ENCODE data around the gene SPINK4. TPM values are rescaled to one million over a fixed set of nuclear protein-coding genes. Genes with fewer than 3 reads are reported as not detected.
A peak's percentile ranks its signal among the peaks of the same experiment; 100 is the strongest.

The SPINK4 gene
- total RNA-seq, 3 donors from 2014 or later: not detected

DNA sequence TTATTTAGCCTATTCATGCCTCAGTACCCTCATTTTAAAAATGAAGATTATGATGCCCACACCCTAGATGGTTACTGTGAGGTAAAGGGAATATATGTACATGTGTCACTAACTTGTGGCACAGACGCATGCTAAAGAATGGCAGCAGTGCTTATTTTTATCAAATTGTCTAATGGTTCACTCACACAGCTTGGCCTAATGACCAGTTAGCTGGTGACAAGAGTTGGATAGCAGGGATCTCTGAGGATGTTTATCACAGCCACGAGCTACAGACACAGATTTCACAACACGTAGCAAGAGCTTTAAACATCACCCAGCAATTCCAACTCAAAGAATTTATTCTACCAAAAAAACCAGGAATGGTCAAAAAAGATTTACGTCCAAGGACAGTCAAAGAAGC, 17.3 kb downstream of the SPINK4 start:
- DNase-seq (ENCODE audit: low spot score in 2 of 2): no peak
- no peak for TF ChIP-seq POLR2AphosphoS5 (IDR thresholded peaks at IDR 0.05)
- no peak for TF ChIP-seq POLR2A (IDR thresholded peaks at IDR 0.05)
- TF ChIP-seq, protein P1, sequence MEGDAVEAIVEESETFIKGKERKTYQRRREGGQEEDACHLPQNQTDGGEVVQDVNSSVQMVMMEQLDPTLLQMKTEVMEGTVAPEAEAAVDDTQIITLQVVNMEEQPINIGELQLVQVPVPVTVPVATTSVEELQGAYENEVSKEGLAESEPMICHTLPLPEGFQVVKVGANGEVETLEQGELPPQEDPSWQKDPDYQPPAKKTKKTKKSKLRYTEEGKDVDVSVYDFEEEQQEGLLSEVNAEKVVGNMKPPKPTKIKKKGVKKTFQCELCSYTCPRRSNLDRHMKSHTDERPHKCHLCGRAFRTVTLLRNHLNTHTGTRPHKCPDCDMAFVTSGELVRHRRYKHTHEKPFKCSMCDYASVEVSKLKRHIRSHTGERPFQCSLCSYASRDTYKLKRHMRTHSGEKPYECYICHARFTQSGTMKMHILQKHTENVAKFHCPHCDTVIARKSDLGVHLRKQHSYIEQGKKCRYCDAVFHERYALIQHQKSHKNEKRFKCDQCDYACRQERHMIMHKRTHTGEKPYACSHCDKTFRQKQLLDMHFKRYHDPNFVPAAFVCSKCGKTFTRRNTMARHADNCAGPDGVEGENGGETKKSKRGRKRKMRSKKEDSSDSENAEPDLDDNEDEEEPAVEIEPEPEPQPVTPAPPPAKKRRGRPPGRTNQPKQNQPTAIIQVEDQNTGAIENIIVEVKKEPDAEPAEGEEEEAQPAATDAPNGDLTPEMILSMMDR (IDR thresholded peaks at IDR 0.05): no peak
- H3K4me1 ChIP-seq: no peaks in the 10 kb centered on the region
- no peak overlapping the region for H3K27ac ChIP-seq
- H3K27me3 ChIP-seq: no peaks in the 10 kb centered on the region
- intact Hi-C loops (cut with DNase I; ENCODE audit: low total_unique reads): no loop called here
- H3K36me3 ChIP-seq: peaks cover 10% of the 10 kb centered on the region
- no peaks in the 10 kb centered on the region for H3K9me3 ChIP-seq
- no peak overlapping the region for H3K4me3 ChIP-seq

DNA sequence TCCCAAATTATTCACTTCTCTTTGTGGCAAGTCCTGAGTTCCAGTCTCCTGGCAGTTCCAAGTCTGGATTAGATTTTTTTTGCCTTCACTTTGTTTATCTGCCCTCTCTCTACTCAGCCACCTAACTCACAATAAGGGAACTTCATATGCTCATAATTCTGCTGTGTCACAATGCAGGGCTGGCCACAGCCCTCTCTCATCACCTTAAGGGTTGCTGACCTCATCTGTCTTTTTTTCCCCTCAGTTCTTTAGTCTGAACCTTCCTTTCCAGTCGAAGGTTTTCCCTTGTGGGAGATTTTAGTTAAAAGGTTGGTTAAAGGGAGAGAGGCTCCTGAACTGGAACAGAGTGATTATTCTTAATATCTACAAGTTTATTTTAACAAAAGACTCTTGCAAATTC, 20.4 kb downstream of the SPINK4 start:
- TF ChIP-seq POLR2AphosphoS5 (IDR thresholded peaks at IDR 0.05): no peak
- TF ChIP-seq, protein P1 (IDR thresholded peaks at IDR 0.05): no peak
- no peak for DNase-seq (ENCODE audit: low spot score in 2 of 2)
- Histone ChIP-seq H3K4me1 (peaks cover 0 to 8% of the 10 kb centered on the region in 2 donors), H3K27me3 (no peaks in the 10 kb centered on the region), H3K9me3 (no peaks in the 10 kb centered on the region), H3K36me3 (peaks cover 8% of the 10 kb centered on the region), H3K4me3 (no peak overlapping the region), H3K27ac (no peak overlapping the region)
- intact Hi-C loops (cut with DNase I; ENCODE audit: low total_unique reads): no loop called here

DNA sequence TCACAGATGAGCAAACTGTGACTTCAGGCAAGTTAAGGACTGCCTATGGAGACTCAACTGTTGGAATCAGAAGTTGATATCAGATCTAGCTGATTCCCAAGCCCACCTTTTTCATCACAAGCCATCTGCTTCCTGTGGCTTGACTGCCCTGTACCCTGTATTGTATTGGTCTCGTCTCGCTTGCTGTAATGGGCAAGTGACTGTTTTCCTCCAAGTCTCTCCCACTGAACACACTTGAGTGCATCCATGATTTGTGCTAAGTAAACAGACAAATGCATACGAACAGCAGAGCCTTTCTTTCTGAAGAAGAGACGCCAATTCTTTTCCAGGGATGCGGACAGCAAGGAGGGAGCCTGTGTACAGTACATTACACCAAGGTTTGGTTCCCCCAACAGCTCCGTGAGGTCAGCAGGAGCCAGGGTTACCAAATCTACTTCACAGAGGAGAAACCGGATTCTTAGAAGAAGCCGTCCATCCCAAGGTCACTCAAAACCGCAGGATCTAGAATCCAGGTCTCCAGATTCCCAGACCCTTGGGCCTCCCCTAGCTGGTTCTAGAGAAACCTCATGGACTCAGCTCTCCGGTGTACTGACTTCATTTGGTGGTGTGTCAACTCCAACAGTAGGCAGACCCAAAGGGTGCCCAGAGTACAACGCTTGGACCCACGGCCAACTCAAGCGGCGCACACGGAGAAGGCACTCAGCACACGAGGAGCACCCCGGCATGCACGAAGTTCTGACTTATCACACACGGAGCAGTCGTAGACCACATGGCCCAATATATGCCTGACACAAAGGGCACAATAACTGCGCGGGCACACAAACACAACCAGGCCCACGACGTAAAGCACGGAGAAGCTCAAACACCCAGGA, 23.4 kb downstream of the SPINK4 start:
- intact Hi-C loops (cut with DNase I; ENCODE audit: low total_unique reads): loop anchor here (2.0 kb wide), 1 partner anchor 73 kb away; no protein-coding TSS in a partner anchor
- H3K4me3 ChIP-seq: peak overlapping the region; percentile 97 to 98 (median 98)
- H3K4me1 ChIP-seq: peaks cover 0 to 8% of the 10 kb centered on the region in 2 donors
- no peak for DNase-seq (ENCODE audit: low spot score in 2 of 2)
- H3K27me3 ChIP-seq: no peaks in the 10 kb centered on the region
- peak overlapping the region; percentile 95 for H3K27ac ChIP-seq
- no peaks in the 10 kb centered on the region for H3K9me3 ChIP-seq
- no peaks in the 10 kb centered on the region for H3K36me3 ChIP-seq
- TF ChIP-seq, protein P1 (IDR thresholded peaks at IDR 0.05): no peak
- TF ChIP-seq POLR2AphosphoS5 (IDR thresholded peaks at IDR 0.05) (no peak), POLR2A (IDR thresholded peaks at IDR 0.05) (no peak)

DNA sequence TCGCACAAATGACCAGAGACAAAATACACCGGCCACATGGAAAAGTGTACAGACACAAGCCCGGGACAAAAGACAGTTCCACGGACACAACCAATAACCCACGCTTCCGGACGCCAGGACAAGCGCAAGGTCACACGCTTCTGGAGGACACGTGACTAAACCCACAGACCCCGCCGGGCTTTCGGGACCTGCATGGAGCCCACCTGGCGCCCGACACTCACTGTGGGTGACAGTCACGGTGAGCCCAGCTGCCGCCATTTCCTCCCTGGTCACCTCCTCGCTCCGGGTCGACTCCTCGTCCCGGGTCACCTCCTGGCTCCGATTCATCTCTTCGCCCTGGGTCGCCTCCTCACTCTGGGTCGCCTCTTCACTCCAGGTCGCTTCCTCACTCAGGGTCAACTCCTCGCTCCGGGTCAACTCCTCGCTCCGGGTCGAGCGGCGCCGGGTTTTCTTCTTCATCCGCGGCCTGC, 24.1 kb downstream of the SPINK4 start:
- H3K9me3 ChIP-seq: no peaks in the 10 kb centered on the region
- intact Hi-C loops (cut with DNase I; ENCODE audit: low total_unique reads): loop anchor here (2.0 kb wide), 1 partner anchor 73 kb away; no protein-coding TSS in a partner anchor
- no peaks in the 10 kb centered on the region for H3K36me3 ChIP-seq
- peak overlapping the region; percentile 95 for H3K27ac ChIP-seq
- H3K27me3 ChIP-seq: no peaks in the 10 kb centered on the region
- DNase-seq (ENCODE audit: low spot score in 2 of 2): peak; percentile 31 to 59
- H3K4me3 ChIP-seq: peak overlapping the region; percentile 97 to 98 (median 98)
- no peak for TF ChIP-seq POLR2AphosphoS5 (IDR thresholded peaks at IDR 0.05)
- no peak for TF ChIP-seq POLR2A (IDR thresholded peaks at IDR 0.05)
- TF ChIP-seq, protein P1 (IDR thresholded peaks at IDR 0.05): no peak
- H3K4me1 ChIP-seq: peaks cover 0 to 8% of the 10 kb centered on the region in 2 donors
